A549 (cell line): ENCODE data around the gene SLC38A7. TPM values are rescaled to one million over a fixed set of nuclear protein-coding genes. Genes with fewer than 3 reads are reported as not detected.

Experiments
- ATAC-seq, 2 experiments: fragments of 200-7000 bp in 1 of 2; fragments of >200 bp in 1 of 2; cut with Nextera tagmentation in 1 of 2; cut with Tn5 transposase in 1 of 2; 3 replicates each; pipeline versions ENCODE4 v1.8.0 to v1.9.1; 2018 to 2020; ENCODE audit warnings: mild to moderate bottlenecking in 1 of 2, moderate library complexity in 1 of 2
- CTCF ChIA-PET: fragments of 300-600 bp; sonication (Branson Sonifier 250); formaldehyde crosslinking; extraction: SDS; loops from one replicate; lab custom pipeline; 2021; ENCODE audit warnings: antibody characterized with exemption, inconsistent platforms; lab: Yijun Ruan, JAX
- POLR2A ChIA-PET: fragments of 350-600 bp; formaldehyde crosslinking; extraction: SDS; loops from one replicate; lab custom pipeline; 2021; ENCODE audit warnings: antibody characterized with exemption, inconsistent platforms; lab: Yijun Ruan, JAX
- DNase-seq, 2 experiments: peaks; one replicate each; pipeline versions ENCODE4 v3.0.0 to v3.0.0-alpha.2; 2011 to 2016; ENCODE audit warnings: low read depth in 1 of 2, low spot score in 1 of 2
- FAIRE-seq: peaks from 2 replicates; lab custom pipeline; 2011; peaks lifted over from hg19 to GRCh38; lab: Jason Lieb, UNC
- H3K27ac ChIP-seq, 2 experiments: fragments of >200 bp; sonication (Bioruptor Twin); formaldehyde crosslinking; 3 replicates each; pipeline ENCODE4 v1.5.1; 2016 to 2017
- H3K4me1 ChIP-seq: fragments of >200 bp; sonication (Bioruptor Twin); formaldehyde crosslinking; 3 replicates; pipeline ENCODE4 v1.6.1; 2016
- H3K4me2 ChIP-seq: fragments of >200 bp; sonication (Bioruptor Twin); formaldehyde crosslinking; 3 replicates; pipeline ENCODE4 v1.6.1; 2016
- H3K4me3 ChIP-seq: fragments of >200 bp; sonication (Bioruptor Twin); formaldehyde crosslinking; 3 replicates; pipeline ENCODE4 v1.5.1; 2016
- H3K9me3 ChIP-seq: fragments of >200 bp; sonication (Bioruptor Twin); formaldehyde crosslinking; 3 replicates; pipeline ENCODE4 v1.6.1; 2016
- BCL3 ChIP-seq: fragments of >200 bp; sonication (Bioruptor Twin); formaldehyde crosslinking; IDR thresholded peaks from 3 replicates; pipeline ENCODE4 v1.6.1; 2016
- CBX8 ChIP-seq: fragments of 200-600 bp; sonication (generic); IDR thresholded peaks from 2 replicates; pipeline ENCODE4 v1.6.1; 2016
- E2F6 ChIP-seq: IDR thresholded peaks from 2 replicates; pipeline ENCODE4 v1.6.1; 2012; ENCODE audit warnings: low read depth, borderline replicate concordance
- EHF ChIP-seq: fragments of 250-450 bp; sonication (Bioruptor Pico); IDR thresholded peaks from 2 replicates; pipeline ENCODE4 v1.5.0; 2020; ENCODE audit warnings: mild to moderate bottlenecking
- EHMT2 ChIP-seq: fragments of 200-600 bp; sonication (generic); IDR thresholded peaks from 2 replicates; pipeline ENCODE4 v1.6.1; 2016; ENCODE audit warnings: antibody characterized with exemption, low read depth, mild to moderate bottlenecking, moderate library complexity
- ELK1 ChIP-seq: fragments of 150-350 bp; IDR thresholded peaks from 2 replicates; pipeline ENCODE4 v1.6.1; 2014; ENCODE audit warnings: low read depth, mild to moderate bottlenecking, low read length
- FOSL2 ChIP-seq, 2 experiments: fragments of 450-650 bp in 1 of 2; fragments of >200 bp in 1 of 2; sonication (Bioruptor Twin) in 1 of 2; formaldehyde crosslinking; IDR thresholded peaks; 2 replicates each; pipeline versions ENCODE4 v1.5.0 to v1.6.1; 2016 to 2020; ENCODE audit warnings: mild to moderate bottlenecking in 1 of 2, moderate library complexity in 1 of 2
- HDAC2 ChIP-seq: fragments of 200-600 bp; sonication (generic); IDR thresholded peaks from 2 replicates; pipeline ENCODE4 v1.6.1; 2016
- HOXB5 ChIP-seq: fragments of 250-450 bp; sonication (Bioruptor Pico); IDR thresholded peaks from 2 replicates; pipeline ENCODE4 v1.5.0; 2020; ENCODE audit warnings: mild to moderate bottlenecking, moderate library complexity
- JUNB ChIP-seq: fragments of >200 bp; sonication (Bioruptor Twin); formaldehyde crosslinking; IDR thresholded peaks from 2 replicates; pipeline ENCODE4 v1.6.1; 2016
- KDM1A ChIP-seq: fragments of 200-600 bp; sonication (generic); IDR thresholded peaks from 2 replicates; pipeline ENCODE4 v1.6.1; 2016; ENCODE audit warnings: low read depth, mild to moderate bottlenecking
- MAZ ChIP-seq: fragments of 150-350 bp; IDR thresholded peaks from 2 replicates; pipeline ENCODE4 v1.6.1; 2014; ENCODE audit warnings: antibody characterized with exemption, low read depth, low read length, borderline replicate concordance
- NFE2L2 ChIP-seq: fragments of 150-350 bp; conservative IDR thresholded peaks from 2 replicates; pipeline ENCODE4 v1.6.1; 2014; ENCODE audit warnings: low read length
- NPAS2 ChIP-seq: fragments of 250-450 bp; sonication (Bioruptor Pico); IDR thresholded peaks from 2 replicates; pipeline ENCODE4 v1.8.0; 2022; ENCODE audit warnings: mild to moderate bottlenecking, moderate library complexity, borderline replicate concordance
- PHF8 ChIP-seq: fragments of 200-600 bp; sonication (generic); IDR thresholded peaks from 2 replicates; pipeline ENCODE4 v1.6.1; 2016; ENCODE audit warnings: low read depth, mild to moderate bottlenecking, antibody characterized with exemption, moderate library complexity, borderline replicate concordance
- SMC3 ChIP-seq: fragments of >200 bp; sonication (Bioruptor Twin); formaldehyde crosslinking; IDR thresholded peaks from 3 replicates; pipeline ENCODE4 v1.6.1; 2018; ENCODE audit warnings: inconsistent platforms
- TFCP2L1 ChIP-seq: fragments of 250-450 bp; sonication (Bioruptor Pico); IDR thresholded peaks from 2 replicates; pipeline ENCODE4 v1.5.0; 2021; ENCODE audit warnings: mild to moderate bottlenecking
- ZC3H11A ChIP-seq: fragments of 450-650 bp; IDR thresholded peaks from 2 replicates; pipeline ENCODE4 v1.6.1; 2014; ENCODE audit warnings: antibody characterized with exemption, mild to moderate bottlenecking
- WGBS: methylation state at CpG from one replicate; pipeline ENCODE4 v1.1.6; 2017; ENCODE audit errors: missing lambda C conversion rate; 5-methylcytosine and 5-hydroxymethylcytosine counted together
- polyA plus RNA-seq, 4 experiments: library from polyadenylated mRNA; depleted of rRNA in 3 of 4; stranded (reverse); fragments of >200 nt; fragmentation: RNase III in 1 of 4; extraction: RNeasy Plus Mini Kit Qiagen cat#74134 plus additional on column Dnase treatment in 1 of 4; gene quantifications; 2 replicates in 3 of 4; 3 replicates in 1 of 4; pipeline ENCODE4 v1.2.3, GENCODE V29; 2011 to 2017
- TF ChIP-seq, protein P1 (sequence below): fragments of 250-450 bp; sonication (Bioruptor Pico); IDR thresholded peaks from 2 replicates; pipeline ENCODE4 v1.5.0; 2020; ENCODE audit warnings: low read depth, mild to moderate bottlenecking, moderate library complexity
- TF ChIP-seq, protein P2 (sequence below): IDR thresholded peaks from 2 replicates; pipeline ENCODE4 v1.6.1; 2012
- TF ChIP-seq, protein P3 (sequence below): fragments of 450-650 bp; IDR thresholded peaks from 2 replicates; pipeline ENCODE4 v1.6.1; 2014; ENCODE audit warnings: antibody characterized with exemption

Gene SLC38A7
- polyA plus RNA-seq, 2 of the 4 experiments (the other 2 are of a cell fraction): 8.4 to 19.9 TPM

DNA sequence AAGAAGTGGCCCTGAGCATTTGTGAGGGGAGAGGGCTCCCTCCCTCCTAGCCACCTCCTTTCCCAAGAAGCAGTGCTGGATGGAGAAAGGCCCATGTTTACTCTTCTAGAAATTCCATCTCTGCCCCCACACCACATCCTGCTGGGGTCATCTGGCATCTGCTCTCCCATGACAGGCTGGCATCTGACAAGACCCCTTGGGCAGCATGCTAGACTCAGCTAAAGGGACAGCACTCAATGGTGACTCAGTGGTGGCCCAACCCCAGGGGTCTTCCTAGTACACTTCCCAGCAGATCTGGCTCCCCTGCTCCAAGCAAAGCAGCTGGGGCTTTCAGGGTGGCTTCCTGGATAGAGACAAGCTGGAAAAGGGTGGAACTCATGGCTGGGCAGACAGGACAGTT lies 14.4 kb downstream of the SLC38A7 start (continued):
- TF ChIP-seq ELK1: no peak

DNA sequence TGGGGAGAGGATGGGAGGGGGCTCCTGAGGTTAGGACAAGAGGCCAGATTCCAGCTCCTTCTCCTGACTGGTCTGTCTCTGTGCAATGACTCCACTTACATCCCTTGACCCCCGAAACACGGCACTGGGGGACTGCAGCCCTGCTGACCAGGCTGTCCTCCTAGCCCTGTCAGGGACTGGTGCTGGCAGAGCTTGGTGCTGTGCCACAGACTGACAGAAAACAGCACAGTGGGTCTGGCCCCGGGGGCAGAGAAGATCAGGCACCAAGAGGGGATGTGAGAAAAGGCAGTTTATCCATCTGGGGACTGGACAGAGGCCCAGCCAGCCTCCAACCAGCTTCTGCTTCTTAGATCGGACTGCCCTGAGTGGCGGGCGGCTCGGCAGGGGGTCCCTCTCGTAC lies 19.4 kb downstream of the SLC38A7 start:
- ChIA-PET CTCF (interaction anchor here (0.6 to 11.6 kb wide), 5 partner anchors 10 to 165 kb away, joined by 3 to 110 read pairs (median 6); partner anchors contain the start of gene NDRG4), POLR2A (no interaction called here)
- Histone ChIP-seq H3K27ac (no peak overlapping the region), H3K4me3 (no peak overlapping the region), H3K4me1 (peaks cover 3% of the 10 kb centered on the region; the same call in 1 of the 3 replicates), H3K4me2 (no peak overlapping the region), H3K9me3 (no peaks in the 10 kb centered on the region)
- 63% methylated on average over 8 of the region's 8 CpGs for whole genome bisulfite sequencing
- TF ChIP-seq CBX8: no peak
- no peak for TF ChIP-seq NFE2L2
- TF ChIP-seq, protein P1, sequence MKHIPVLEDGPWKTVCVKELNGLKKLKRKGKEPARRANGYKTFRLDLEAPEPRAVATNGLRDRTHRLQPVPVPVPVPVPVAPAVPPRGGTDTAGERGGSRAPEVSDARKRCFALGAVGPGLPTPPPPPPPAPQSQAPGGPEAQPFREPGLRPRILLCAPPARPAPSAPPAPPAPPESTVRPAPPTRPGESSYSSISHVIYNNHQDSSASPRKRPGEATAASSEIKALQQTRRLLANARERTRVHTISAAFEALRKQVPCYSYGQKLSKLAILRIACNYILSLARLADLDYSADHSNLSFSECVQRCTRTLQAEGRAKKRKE (CRISPR knock-in tag): no peak
- no peak for TF ChIP-seq NPAS2 (CRISPR knock-in tag)
- no peak for TF ChIP-seq HOXB5 (CRISPR knock-in tag)
- TF ChIP-seq MAZ: no peak
- no peak for TF ChIP-seq FOSL2 (IDR thresholded peaks at IDR 0.05)
- TF ChIP-seq FOSL2 (CRISPR knock-in tag; IDR thresholded peaks at IDR 0.05): no peak
- TF ChIP-seq E2F6: no peak
- TF ChIP-seq JUNB: no peak
- TF ChIP-seq, protein P2, sequence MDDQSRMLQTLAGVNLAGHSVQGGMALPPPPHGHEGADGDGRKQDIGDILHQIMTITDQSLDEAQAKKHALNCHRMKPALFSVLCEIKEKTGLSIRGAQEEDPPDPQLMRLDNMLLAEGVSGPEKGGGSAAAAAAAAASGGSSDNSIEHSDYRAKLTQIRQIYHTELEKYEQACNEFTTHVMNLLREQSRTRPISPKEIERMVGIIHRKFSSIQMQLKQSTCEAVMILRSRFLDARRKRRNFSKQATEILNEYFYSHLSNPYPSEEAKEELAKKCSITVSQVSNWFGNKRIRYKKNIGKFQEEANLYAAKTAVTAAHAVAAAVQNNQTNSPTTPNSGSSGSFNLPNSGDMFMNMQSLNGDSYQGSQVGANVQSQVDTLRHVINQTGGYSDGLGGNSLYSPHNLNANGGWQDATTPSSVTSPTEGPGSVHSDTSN: no peak
- no peak for TF ChIP-seq PHF8
- no peak for TF ChIP-seq KDM1A
- no peak for TF ChIP-seq ZC3H11A
- TF ChIP-seq TFCP2L1: no peak
- TF ChIP-seq, protein P3, sequence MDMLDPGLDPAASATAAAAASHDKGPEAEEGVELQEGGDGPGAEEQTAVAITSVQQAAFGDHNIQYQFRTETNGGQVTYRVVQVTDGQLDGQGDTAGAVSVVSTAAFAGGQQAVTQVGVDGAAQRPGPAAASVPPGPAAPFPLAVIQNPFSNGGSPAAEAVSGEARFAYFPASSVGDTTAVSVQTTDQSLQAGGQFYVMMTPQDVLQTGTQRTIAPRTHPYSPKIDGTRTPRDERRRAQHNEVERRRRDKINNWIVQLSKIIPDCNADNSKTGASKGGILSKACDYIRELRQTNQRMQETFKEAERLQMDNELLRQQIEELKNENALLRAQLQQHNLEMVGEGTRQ: no peak
- no peak for TF ChIP-seq SMC3
- no peak for TF ChIP-seq EHF (CRISPR knock-in tag)
- TF ChIP-seq HDAC2: no peak
- no peak for TF ChIP-seq EHMT2
- TF ChIP-seq BCL3: no peak
- FAIRE-seq: no peak
- DNase-seq: no peak
- no peak for ATAC-seq
